K562 (cell line): ENCODE data around the gene VSTM2B. TPM values are rescaled to one million over a fixed set of nuclear protein-coding genes. Genes with fewer than 3 reads are reported as not detected.

ENCODE experiments used
- ATAC-seq: fragments of 200-7000 bp; cut with Tn5 transposase; 3 replicates; pipeline ENCODE4 v1.9.1; 2020; ENCODE audit warnings: moderate library complexity
- BruUV-seq: library from RNA; stranded (reverse); fragments of 400-500 nt; replicated peaks from 2 replicates; lab custom pipeline; 2021; lab: Mats Ljungman, UMichigan
- CTCF ChIA-PET: fragments of 300-600 bp; formaldehyde crosslinking; extraction: SDS; loops from one replicate; lab custom pipeline; 2021; ENCODE audit warnings: low intra/inter-chr PET ratio; lab: Yijun Ruan, JAX
- POLR2A ChIA-PET: fragments of 300-600, 350-650 bp; sonication (Branson Sonifier 250); formaldehyde crosslinking; extraction: SDS; loops from one replicate; lab custom pipeline; 2021; ENCODE audit warnings: antibody characterized with exemption, inconsistent platforms; lab: Yijun Ruan, JAX
- DNase-seq, 4 experiments: peaks; one replicate each; pipeline versions ENCODE4 v3.0.0 to v3.0.0-alpha.2; 2011 to 2018; ENCODE audit warnings: low spot score in 3 of 4, mixed read lengths in 3 of 4; ENCODE audit errors: extremely low read depth in 1 of 4
- FAIRE-seq: peaks from 2 replicates; lab custom pipeline; 2011; peaks lifted over from hg19 to GRCh38; lab: Jason Lieb, UNC
- H2AFZ ChIP-seq: 2 replicates; pipeline ENCODE4 v1.6.0; 2011; ENCODE audit warnings: low read depth, low read length, control low read depth, inconsistent platforms
- H3K27ac ChIP-seq: fragments of 200-600 bp; 3 replicates; pipeline ENCODE4 v1.8.0; 2011; ENCODE audit warnings: low read depth, mild to moderate bottlenecking, control low read depth, inconsistent platforms, low read length, moderate library complexity, mixed read lengths; ENCODE audit errors: extremely low read depth
- H3K27me3 ChIP-seq, 2 experiments: fragments of 300-600 bp in 1 of 2; 2 replicates in 1 of 2; 3 replicates in 1 of 2; pipeline versions ENCODE4 v1.6.0 to v1.8.0; 2011; ENCODE audit warnings: inconsistent platforms in 2 of 2, low read length in 2 of 2, mild to moderate bottlenecking in 1 of 2, mixed read lengths in 1 of 2, moderate library complexity in 1 of 2; ENCODE audit not compliant: control insufficient read depth in 2 of 2, insufficient read depth in 2 of 2
- H3K36me3 ChIP-seq: fragments of 300-600 bp; 3 replicates; pipeline ENCODE4 v1.8.0; 2011; ENCODE audit warnings: mild to moderate bottlenecking, low read length, inconsistent platforms; ENCODE audit not compliant: control insufficient read depth, insufficient read depth
- H3K4me1 ChIP-seq, 2 experiments: fragments of 200-600 bp in 1 of 2; replicated peaks in 1 of 2; 2 replicates in 1 of 2; 3 replicates in 1 of 2; pipeline versions ENCODE4 v1.5.1 to v1.8.0; 2011; ENCODE audit warnings: inconsistent platforms in 2 of 2, low read length in 2 of 2, mild to moderate bottlenecking in 1 of 2, mixed read lengths in 1 of 2, moderate library complexity in 1 of 2; ENCODE audit not compliant: control insufficient read depth in 2 of 2, insufficient read depth in 2 of 2
- H3K4me2 ChIP-seq: 2 replicates; pipeline ENCODE4 v1.6.1; 2011; ENCODE audit warnings: low read length, control low read depth, inconsistent platforms, mixed read lengths; ENCODE audit not compliant: insufficient read depth
- H3K4me3 ChIP-seq: fragments of 200-600 bp; sonication (generic), shearing (Covaris generic); 2 replicates; pipeline ENCODE4 v1.5.1; 2016; ENCODE audit warnings: control low read depth, inconsistent platforms
- H3K79me2 ChIP-seq: fragments of 200-600 bp; 3 replicates; pipeline ENCODE4 v1.8.0; 2011; ENCODE audit warnings: low read length, inconsistent platforms; ENCODE audit not compliant: control insufficient read depth, insufficient read depth
- H3K9ac ChIP-seq, 2 experiments: 2 replicates each; pipeline versions ENCODE4 v1.6.0 to v1.6.1; 2011; ENCODE audit warnings: low read depth in 2 of 2, low read length in 2 of 2, control low read depth in 1 of 2, inconsistent platforms in 1 of 2, mild to moderate bottlenecking in 1 of 2, mixed read lengths in 1 of 2; ENCODE audit not compliant: insufficient read depth in 1 of 2
- H3K9me1 ChIP-seq: one replicate; pipeline ENCODE4 v1.6.0; 2011; ENCODE audit warnings: inconsistent platforms, mild to moderate bottlenecking, low read length, moderate library complexity; ENCODE audit not compliant: control insufficient read depth, insufficient read depth
- H3K9me3 ChIP-seq: replicated peaks from 2 replicates; pipeline ENCODE4 v1.5.1; 2011; ENCODE audit warnings: low read depth, low read length, inconsistent platforms; ENCODE audit not compliant: control insufficient read depth, insufficient read depth
- H4K20me1 ChIP-seq: replicated peaks from 2 replicates; pipeline ENCODE4 v1.6.1; 2011; ENCODE audit warnings: low read length, inconsistent platforms, mixed read lengths; ENCODE audit not compliant: control insufficient read depth, insufficient read depth
- ASH1L ChIP-seq: fragments of 450-650 bp; IDR thresholded peaks from 2 replicates; pipeline ENCODE4 v1.6.1; 2018; ENCODE audit warnings: borderline replicate concordance, mild to moderate bottlenecking, low read depth; ENCODE audit not compliant: partially characterized antibody
- FIP1L1 ChIP-seq: fragments of 200-400 bp; formaldehyde crosslinking; IDR thresholded peaks from 2 replicates; pipeline ENCODE4 v1.6.1; 2018; ENCODE audit warnings: mild to moderate bottlenecking, low read depth, low read length; ENCODE audit not compliant: poor library complexity, severe bottlenecking
- HNRNPLL ChIP-seq: fragments of 200-400 bp; formaldehyde crosslinking; IDR thresholded peaks from 2 replicates; pipeline ENCODE4 v1.6.1; 2017; ENCODE audit warnings: low read length, low read depth, mild to moderate bottlenecking; ENCODE audit not compliant: poor library complexity, severe bottlenecking
- JUNB ChIP-seq: fragments of 450-650 bp; formaldehyde crosslinking; conservative IDR thresholded peaks from 2 replicates; pipeline ENCODE4 v1.4.0; 2020; ENCODE audit warnings: mild to moderate bottlenecking
- NFIC ChIP-seq: fragments of 450-650 bp; IDR thresholded peaks from 2 replicates; pipeline ENCODE4 v1.6.1; 2017; ENCODE audit warnings: mild to moderate bottlenecking, inconsistent platforms
- NRF1 ChIP-seq, 2 experiments: fragments of 450-650 bp; IDR thresholded peaks in 1 of 2; conservative IDR thresholded peaks in 1 of 2; 2 replicates each; pipeline ENCODE4 v1.6.1; 2014; ENCODE audit warnings: mild to moderate bottlenecking in 2 of 2
- SMARCB1 ChIP-seq: IDR thresholded peaks from 2 replicates; pipeline ENCODE4 v1.6.1; 2011; ENCODE audit warnings: improper control_type of control experiment, low read depth; ENCODE audit not compliant: insufficient read length
- TAF15 ChIP-seq: fragments of 200-400 bp; formaldehyde crosslinking; IDR thresholded peaks from 2 replicates; pipeline ENCODE4 v1.6.1; 2017; ENCODE audit warnings: mild to moderate bottlenecking, low read depth, low read length, moderate library complexity
- ZNF184 ChIP-seq: sonication (generic); formaldehyde crosslinking; IDR thresholded peaks from 2 replicates; pipeline ENCODE4 v1.5.0; 2020; ENCODE audit warnings: missing genetic modification reagents
- ZNF347 ChIP-seq: fragments of 450-650 bp; formaldehyde crosslinking; IDR thresholded peaks from 2 replicates; pipeline ENCODE4 v1.4.0; 2020; ENCODE audit warnings: low read depth, mild to moderate bottlenecking, moderate library complexity
- WGBS: fragments of 100-300 bp; shearing (Covaris generic); methylation state at CpG from one replicate; pipeline ENCODE4 v1.1.6; 2016; ENCODE audit warnings: low coverage, mixed read lengths; ENCODE audit not compliant: insufficient coverage; ENCODE audit errors: missing lambda C conversion rate; 5-methylcytosine and 5-hydroxymethylcytosine counted together
- in situ Hi-C: fragments of 300-500 bp; cut with MboI; formaldehyde crosslinking; loops from 4 replicates; pipeline ENCODE4 v1.15.0; 2018; ENCODE audit warnings: inconsistent platforms, mixed read lengths
- intact Hi-C: fragments of 100-400 bp; cut with micrococcal nuclease; formaldehyde crosslinking; loops from 2 replicates; pipeline ENCODE4 v1.14.2; 2022
- polyA plus RNA-seq, 8 experiments: library from polyadenylated mRNA; depleted of rRNA in 4 of 8; stranded (reverse) in 5 of 8; unstranded in 3 of 8; fragments of >200 nt; fragmentation: Nextera tagmentation in 2 of 8; fragmentation: Illumina TruSeq in 1 of 8; extraction: Ambion mirVana in 2 of 8; extraction: Trizol in 1 of 8; gene quantifications; 2 replicates each; pipeline versions ENCODE4 v1.2.1 to v1.2.3, GENCODE V29; 2011 to 2014; ENCODE audit warnings: inconsistent platforms in 1 of 8, missing spikeins in 1 of 8
- total RNA-seq, 7 experiments: library from RNA; depleted of rRNA in 6 of 7; stranded (reverse); fragments of >200 nt in 6 of 7; fragmentation: Illumina TruSeq in 2 of 7; extraction: Trizol in 2 of 7; gene quantifications; 2 replicates each; pipeline versions ENCODE4 v1.2.1 to v1.2.3, GENCODE V29; 2011 to 2021; ENCODE audit warnings: low replicate concordance in 1 of 7
- TF ChIP-seq, protein P1 (sequence below), 2 experiments: IDR thresholded peaks in 1 of 2; conservative IDR thresholded peaks in 1 of 2; 2 replicates each; pipeline ENCODE4 v1.6.1; 2016; ENCODE audit warnings: low read depth in 2 of 2, mild to moderate bottlenecking in 1 of 2, missing compliant biosample characterization in 1 of 2, missing genetic modification characterization in 1 of 2, moderate library complexity in 1 of 2
- TF ChIP-seq, protein P2 (sequence below), 3 experiments: IDR thresholded peaks in 2 of 3; conservative IDR thresholded peaks in 1 of 3; 2 replicates each; pipeline ENCODE4 v1.5.1; 2011 to 2012; ENCODE audit warnings: low read length in 3 of 3, mild to moderate bottlenecking in 3 of 3, control low read depth in 2 of 3, improper control_type of control experiment in 1 of 3, inconsistent platforms in 1 of 3, low read depth in 1 of 3, mixed read lengths in 1 of 3, moderate library complexity in 1 of 3; ENCODE audit not compliant: insufficient read depth in 2 of 3
- TF ChIP-seq, protein P3 (sequence below): sonication (generic); formaldehyde crosslinking; IDR thresholded peaks from 2 replicates; pipeline ENCODE4 v1.8.1; 2023; ENCODE audit warnings: mild to moderate bottlenecking, missing genetic modification reagents

Gene VSTM2B
- total and polyA plus RNA-seq, 9 of the 15 experiments (the other 6 are each of a cell fraction or from before 2014, with no cell fraction given): not detected

DNA sequence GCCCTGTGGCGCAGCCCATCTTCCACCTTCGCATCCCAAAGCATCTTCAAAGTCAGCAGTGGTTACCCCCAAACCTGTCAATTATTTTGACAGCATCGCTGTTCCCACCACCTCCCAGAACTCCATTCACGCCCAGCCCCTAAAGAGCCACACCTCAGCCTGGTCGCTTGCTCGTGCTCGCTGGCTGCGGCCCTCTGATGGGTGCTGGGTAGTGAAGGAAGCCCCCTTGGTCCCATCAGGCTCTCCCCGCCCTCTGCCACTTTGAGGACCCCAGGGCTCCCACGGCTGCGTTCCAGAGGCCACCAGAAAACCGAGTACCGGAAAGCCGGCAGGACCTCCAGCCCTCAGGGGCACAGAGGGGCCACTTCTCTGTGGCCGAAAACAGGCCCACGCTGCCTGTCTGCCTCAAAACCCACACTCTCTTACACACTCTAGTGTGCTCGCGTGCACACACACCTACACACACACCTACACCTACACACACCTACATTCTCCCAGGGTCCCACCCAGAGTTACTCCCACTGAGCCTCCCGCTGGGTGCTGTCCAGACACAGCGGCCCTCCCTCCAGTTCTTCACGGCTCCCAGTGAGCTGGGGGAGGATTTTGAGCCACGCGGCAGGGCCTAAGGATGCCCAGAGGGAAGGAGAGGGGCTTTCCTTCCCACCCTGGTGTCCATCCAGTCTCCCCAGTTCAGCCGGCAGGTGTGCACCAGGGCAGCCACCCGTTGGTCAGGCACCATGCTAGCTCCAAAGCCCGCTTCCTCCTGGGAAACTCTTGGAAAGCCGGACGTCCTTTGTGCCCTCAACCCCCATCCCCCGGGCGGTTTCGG is 1.9 kb downstream of the VSTM2B start:
- FAIRE-seq (no peak), DNase-seq (no peak), ATAC-seq (no peak)
- CTCF ChIA-PET: no interaction called here
- H3K4me3 ChIP-seq: no peak overlapping the region
- BruUV-seq: no TSS peak
- in situ Hi-C loops: no loop called here
- H4K20me1 ChIP-seq: no peaks in the 10 kb centered on the region
- H3K9ac ChIP-seq: no peak overlapping the region
- no peaks in the 10 kb centered on the region for H3K79me2 ChIP-seq
- H3K27ac ChIP-seq: no peak overlapping the region
- no peaks in the 10 kb centered on the region for H3K9me1 ChIP-seq
- POLR2A ChIA-PET: interaction anchor here (1.2 kb wide), 1 partner anchor 151 kb away, joined by 5 read pairs; no protein-coding TSS in a partner anchor
- H3K4me2 ChIP-seq: no peak overlapping the region
- 29% methylated on average over 29 of the region's 31 CpGs for WGBS
- peaks cover 0 to 43% of the 10 kb centered on the region in 2 experiments; a peak in 2 of 5 replicates for H3K4me1 ChIP-seq
- H3K27me3 ChIP-seq: peaks cover 0 to 30% of the 10 kb centered on the region in 2 experiments; a peak in 2 of 5 replicates
- H3K36me3 ChIP-seq: no peaks in the 10 kb centered on the region
- no peak overlapping the region for H2AFZ ChIP-seq
- no peaks in the 10 kb centered on the region for H3K9me3 ChIP-seq
- intact Hi-C loops: loop anchor here (2.0 to 10.0 kb wide), 5 partner anchors 60 to 583 kb away; partner anchors contain the start of gene C19orf12
- TF ChIP-seq HNRNPLL (no peak), ZNF347 (CRISPR knock-in tag) (no peak), NFIC (no peak), JUNB (no peak), NRF1 (conservative IDR thresholded peaks at IDR 0.05 in 1 of 2, IDR thresholded peaks at IDR 0.05 in 1 of 2) (no peak), TAF15 (no peak), SMARCB1 (no peak), FIP1L1 (no peak), ASH1L (no peak), ZNF184 (no peak)
- TF ChIP-seq, protein P1, sequence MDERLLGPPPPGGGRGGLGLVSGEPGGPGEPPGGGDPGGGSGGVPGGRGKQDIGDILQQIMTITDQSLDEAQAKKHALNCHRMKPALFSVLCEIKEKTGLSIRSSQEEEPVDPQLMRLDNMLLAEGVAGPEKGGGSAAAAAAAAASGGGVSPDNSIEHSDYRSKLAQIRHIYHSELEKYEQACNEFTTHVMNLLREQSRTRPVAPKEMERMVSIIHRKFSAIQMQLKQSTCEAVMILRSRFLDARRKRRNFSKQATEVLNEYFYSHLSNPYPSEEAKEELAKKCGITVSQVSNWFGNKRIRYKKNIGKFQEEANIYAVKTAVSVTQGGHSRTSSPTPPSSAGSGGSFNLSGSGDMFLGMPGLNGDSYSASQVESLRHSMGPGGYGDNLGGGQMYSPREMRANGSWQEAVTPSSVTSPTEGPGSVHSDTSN (CRISPR knock-in tag; IDR thresholded peaks at IDR 0.05; ENCODE audit: low read depth): no peak
- TF ChIP-seq, protein P1 (tag; conservative IDR thresholded peaks at IDR 0.05; ENCODE audit: low read depth): no peak
- TF ChIP-seq, protein P2, sequence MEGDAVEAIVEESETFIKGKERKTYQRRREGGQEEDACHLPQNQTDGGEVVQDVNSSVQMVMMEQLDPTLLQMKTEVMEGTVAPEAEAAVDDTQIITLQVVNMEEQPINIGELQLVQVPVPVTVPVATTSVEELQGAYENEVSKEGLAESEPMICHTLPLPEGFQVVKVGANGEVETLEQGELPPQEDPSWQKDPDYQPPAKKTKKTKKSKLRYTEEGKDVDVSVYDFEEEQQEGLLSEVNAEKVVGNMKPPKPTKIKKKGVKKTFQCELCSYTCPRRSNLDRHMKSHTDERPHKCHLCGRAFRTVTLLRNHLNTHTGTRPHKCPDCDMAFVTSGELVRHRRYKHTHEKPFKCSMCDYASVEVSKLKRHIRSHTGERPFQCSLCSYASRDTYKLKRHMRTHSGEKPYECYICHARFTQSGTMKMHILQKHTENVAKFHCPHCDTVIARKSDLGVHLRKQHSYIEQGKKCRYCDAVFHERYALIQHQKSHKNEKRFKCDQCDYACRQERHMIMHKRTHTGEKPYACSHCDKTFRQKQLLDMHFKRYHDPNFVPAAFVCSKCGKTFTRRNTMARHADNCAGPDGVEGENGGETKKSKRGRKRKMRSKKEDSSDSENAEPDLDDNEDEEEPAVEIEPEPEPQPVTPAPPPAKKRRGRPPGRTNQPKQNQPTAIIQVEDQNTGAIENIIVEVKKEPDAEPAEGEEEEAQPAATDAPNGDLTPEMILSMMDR (IDR thresholded peaks at IDR 0.05 in 2 of 3, conservative IDR thresholded peaks at IDR 0.05 in 1 of 3; ENCODE audit: insufficient read depth in 2 of 3, low read depth in 1 of 3, low read length in 3 of 3): no peak
- TF ChIP-seq, protein P3, sequence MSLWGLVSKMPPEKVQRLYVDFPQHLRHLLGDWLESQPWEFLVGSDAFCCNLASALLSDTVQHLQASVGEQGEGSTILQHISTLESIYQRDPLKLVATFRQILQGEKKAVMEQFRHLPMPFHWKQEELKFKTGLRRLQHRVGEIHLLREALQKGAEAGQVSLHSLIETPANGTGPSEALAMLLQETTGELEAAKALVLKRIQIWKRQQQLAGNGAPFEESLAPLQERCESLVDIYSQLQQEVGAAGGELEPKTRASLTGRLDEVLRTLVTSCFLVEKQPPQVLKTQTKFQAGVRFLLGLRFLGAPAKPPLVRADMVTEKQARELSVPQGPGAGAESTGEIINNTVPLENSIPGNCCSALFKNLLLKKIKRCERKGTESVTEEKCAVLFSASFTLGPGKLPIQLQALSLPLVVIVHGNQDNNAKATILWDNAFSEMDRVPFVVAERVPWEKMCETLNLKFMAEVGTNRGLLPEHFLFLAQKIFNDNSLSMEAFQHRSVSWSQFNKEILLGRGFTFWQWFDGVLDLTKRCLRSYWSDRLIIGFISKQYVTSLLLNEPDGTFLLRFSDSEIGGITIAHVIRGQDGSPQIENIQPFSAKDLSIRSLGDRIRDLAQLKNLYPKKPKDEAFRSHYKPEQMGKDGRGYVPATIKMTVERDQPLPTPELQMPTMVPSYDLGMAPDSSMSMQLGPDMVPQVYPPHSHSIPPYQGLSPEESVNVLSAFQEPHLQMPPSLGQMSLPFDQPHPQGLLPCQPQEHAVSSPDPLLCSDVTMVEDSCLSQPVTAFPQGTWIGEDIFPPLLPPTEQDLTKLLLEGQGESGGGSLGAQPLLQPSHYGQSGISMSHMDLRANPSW (CRISPR knock-in tag): no peak
